Upper lobe of left lung (tissue), 4 donors: Measurements from ENCODE around the gene CCNF.

Experiments
- CTCF ChIP-seq, 6 experiments: fragments of 450-650 bp in 4 of 6; fragments of 200-600 bp in 2 of 6; sonication (generic) in 2 of 6; IDR thresholded peaks; one replicate each; pipeline ENCODE4 v1.5.1; 2016 to 2019; ENCODE audit warnings: antibody characterized with exemption in 6 of 6
- EP300 ChIP-seq, 4 donors: sonication (generic); formaldehyde crosslinking; IDR thresholded peaks; one replicate each; pipeline ENCODE4 v1.5.1; 2017; ENCODE audit warnings: antibody characterized with exemption in 4 of 4, control low read depth in 2 of 4
- POLR2AphosphoS5 ChIP-seq, 2 donors: sonication (generic); formaldehyde crosslinking; IDR thresholded peaks; one replicate each; pipeline ENCODE4 v1.5.1; 2017; ENCODE audit warnings: antibody characterized with exemption in 2 of 2

GRCh38 chr16:2500430-2500917 lies 71.2 kb downstream of the CCNF start:
- TF ChIP-seq CTCF (IDR thresholded peaks at IDR 0.05) = no peak
- no peak for TF ChIP-seq POLR2AphosphoS5 (IDR thresholded peaks at IDR 0.05)
- TF ChIP-seq EP300 (IDR thresholded peaks at IDR 0.05) = no peak
